Ovary (tissue), 3 donors: Measurements from ENCODE around the gene SFI1.

Experiments
- EP300 ChIP-seq: sonication (generic); formaldehyde crosslinking; IDR thresholded peaks from one replicate; pipeline ENCODE4 v1.6.1; 2017; ENCODE audit warnings: antibody characterized with exemption
- POLR2A ChIP-seq: fragments of 450-650 bp; IDR thresholded peaks from one replicate; pipeline ENCODE4 v1.6.1; 2017; ENCODE audit warnings: antibody characterized with exemption, mild to moderate bottlenecking, moderate library complexity
- TF ChIP-seq, protein P1 (sequence below), 3 donors: fragments of 450-650 bp in 2 of 3; fragments of 200-600 bp in 1 of 3; IDR thresholded peaks; one replicate each; pipeline versions ENCODE4 v1.5.1 to v1.8.0; 2016 to 2022; ENCODE audit warnings: antibody characterized with exemption in 3 of 3, mild to moderate bottlenecking in 1 of 3
- donor health status: DM: no; HTN: no; CAD: no.

DNA sequence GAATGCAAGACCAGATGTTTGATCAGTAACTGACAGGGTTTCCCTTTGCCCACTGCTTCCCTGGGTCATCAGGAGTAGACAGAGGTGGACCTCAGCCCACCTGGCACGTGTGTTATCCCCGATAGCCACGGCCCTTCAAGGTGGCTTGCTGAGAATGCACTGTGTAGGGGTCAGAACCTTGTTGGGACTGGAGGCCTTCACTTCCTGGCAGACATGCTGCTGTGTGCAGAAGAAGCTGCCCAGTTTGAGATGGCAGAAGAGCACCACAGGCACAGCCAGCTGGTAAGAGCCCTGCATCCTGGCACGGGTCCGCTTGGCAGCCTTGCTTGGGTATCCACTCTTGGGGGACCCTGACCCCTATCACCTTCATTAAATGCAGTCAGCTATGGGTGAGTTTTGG lies 81.8 kb downstream of the SFI1 start:
- TF ChIP-seq, protein P1, sequence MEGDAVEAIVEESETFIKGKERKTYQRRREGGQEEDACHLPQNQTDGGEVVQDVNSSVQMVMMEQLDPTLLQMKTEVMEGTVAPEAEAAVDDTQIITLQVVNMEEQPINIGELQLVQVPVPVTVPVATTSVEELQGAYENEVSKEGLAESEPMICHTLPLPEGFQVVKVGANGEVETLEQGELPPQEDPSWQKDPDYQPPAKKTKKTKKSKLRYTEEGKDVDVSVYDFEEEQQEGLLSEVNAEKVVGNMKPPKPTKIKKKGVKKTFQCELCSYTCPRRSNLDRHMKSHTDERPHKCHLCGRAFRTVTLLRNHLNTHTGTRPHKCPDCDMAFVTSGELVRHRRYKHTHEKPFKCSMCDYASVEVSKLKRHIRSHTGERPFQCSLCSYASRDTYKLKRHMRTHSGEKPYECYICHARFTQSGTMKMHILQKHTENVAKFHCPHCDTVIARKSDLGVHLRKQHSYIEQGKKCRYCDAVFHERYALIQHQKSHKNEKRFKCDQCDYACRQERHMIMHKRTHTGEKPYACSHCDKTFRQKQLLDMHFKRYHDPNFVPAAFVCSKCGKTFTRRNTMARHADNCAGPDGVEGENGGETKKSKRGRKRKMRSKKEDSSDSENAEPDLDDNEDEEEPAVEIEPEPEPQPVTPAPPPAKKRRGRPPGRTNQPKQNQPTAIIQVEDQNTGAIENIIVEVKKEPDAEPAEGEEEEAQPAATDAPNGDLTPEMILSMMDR (IDR thresholded peaks at IDR 0.05): no peak
- no peak for TF ChIP-seq POLR2A
- no peak for TF ChIP-seq EP300
